OCI-LY1 (cell line): ENCODE data around the gene PDE3B.
"Not testable (repeated sequence)": the region's sequence is repeated elsewhere in the genome, so short reads cannot be mapped to it uniquely, and the experiment has no call there.

Experiments
- H2AFZ ChIP-seq: fragments of 200-600 bp; sonication (generic), shearing (Covaris generic); 2 replicates; pipeline ENCODE4 v1.6.0; 2014; ENCODE audit warnings: antibody characterized with exemption, mild to moderate bottlenecking, low read length
- H3F3A ChIP-seq: fragments of 200-600 bp; sonication (generic), shearing (Covaris generic); 2 replicates; pipeline ENCODE4 v1.6.0; 2014; ENCODE audit warnings: mild to moderate bottlenecking, antibody characterized with exemption, low read length, moderate library complexity; ENCODE audit not compliant: insufficient read depth
- H3K27ac ChIP-seq: fragments of 200-600 bp; sonication (generic); 2 replicates; pipeline ENCODE4 v1.5.1; 2014; ENCODE audit warnings: low read length, mixed run types, mild to moderate bottlenecking, low read depth; ENCODE audit not compliant: poor library complexity, severe bottlenecking
- H3K27me3 ChIP-seq: fragments of 200-600 bp; sonication (generic); 2 replicates; pipeline ENCODE4 v1.6.0; 2014; ENCODE audit warnings: antibody characterized with exemption, mild to moderate bottlenecking, low read length, moderate library complexity; ENCODE audit not compliant: insufficient read depth
- H3K36me3 ChIP-seq: fragments of 200-600 bp; sonication (generic); 2 replicates; pipeline ENCODE4 v1.6.1; 2014; ENCODE audit warnings: mild to moderate bottlenecking, antibody characterized with exemption, low read length, moderate library complexity, mixed read lengths; ENCODE audit not compliant: insufficient read depth
- H3K4me1 ChIP-seq: fragments of 200-600 bp; sonication (generic); 2 replicates; pipeline ENCODE4 v1.5.1; 2014; ENCODE audit warnings: mild to moderate bottlenecking, low read length, moderate library complexity; ENCODE audit not compliant: insufficient read depth, severe bottlenecking
- H3K4me2 ChIP-seq: fragments of 200-600 bp; sonication (generic), shearing (Covaris generic); 2 replicates; pipeline ENCODE4 v1.6.1; 2014; ENCODE audit warnings: low read length
- H3K4me3 ChIP-seq: fragments of 200-600 bp; sonication (generic); 2 replicates; pipeline ENCODE4 v1.5.1; 2014; ENCODE audit warnings: low read length, low read depth, mild to moderate bottlenecking, mixed read lengths; ENCODE audit not compliant: poor library complexity, severe bottlenecking
- H3K79me2 ChIP-seq: fragments of 200-600 bp; shearing (Covaris generic); 2 replicates; pipeline ENCODE4 v1.6.1; 2016; ENCODE audit warnings: mixed run types, low read length, mixed read lengths; ENCODE audit not compliant: insufficient read depth
- H3K9ac ChIP-seq: fragments of 200-600 bp; sonication (generic), shearing (Covaris generic); 2 replicates; pipeline ENCODE4 v1.6.1; 2014; ENCODE audit warnings: mild to moderate bottlenecking, low read length, mixed read lengths
- H3K9me2 ChIP-seq: fragments of 200-600 bp; sonication (generic), shearing (Covaris generic); 2 replicates; pipeline ENCODE4 v1.6.1; 2014; ENCODE audit warnings: low read depth, mild to moderate bottlenecking, low read length, mixed read lengths
- H3K9me3 ChIP-seq: fragments of 200-600 bp; shearing (Covaris generic); 2 replicates; pipeline ENCODE4 v1.6.1; 2014; ENCODE audit warnings: low read length, mixed read lengths
- H4K20me1 ChIP-seq: fragments of 200-600 bp; sonication (generic), shearing (Covaris generic); 2 replicates; pipeline ENCODE4 v1.6.0; 2016; ENCODE audit warnings: mild to moderate bottlenecking, low read length; ENCODE audit not compliant: insufficient read depth
- EZH2 ChIP-seq: fragments of 200-600 bp; sonication (generic), shearing (Covaris generic); IDR thresholded peaks from 2 replicates; pipeline ENCODE4 v1.8.0; 2017; ENCODE audit warnings: borderline replicate concordance, mixed run types, mild to moderate bottlenecking, antibody characterized with exemption, low read length, moderate library complexity, mixed read lengths
- TF ChIP-seq, protein P1 (sequence below): fragments of 200-600 bp; sonication (generic), shearing (Covaris generic); IDR thresholded peaks from 2 replicates; pipeline ENCODE4 v1.5.1; 2017; ENCODE audit warnings: mild to moderate bottlenecking, antibody characterized with exemption, low read length, moderate library complexity, mixed read lengths

The PDE3B gene

DNA sequence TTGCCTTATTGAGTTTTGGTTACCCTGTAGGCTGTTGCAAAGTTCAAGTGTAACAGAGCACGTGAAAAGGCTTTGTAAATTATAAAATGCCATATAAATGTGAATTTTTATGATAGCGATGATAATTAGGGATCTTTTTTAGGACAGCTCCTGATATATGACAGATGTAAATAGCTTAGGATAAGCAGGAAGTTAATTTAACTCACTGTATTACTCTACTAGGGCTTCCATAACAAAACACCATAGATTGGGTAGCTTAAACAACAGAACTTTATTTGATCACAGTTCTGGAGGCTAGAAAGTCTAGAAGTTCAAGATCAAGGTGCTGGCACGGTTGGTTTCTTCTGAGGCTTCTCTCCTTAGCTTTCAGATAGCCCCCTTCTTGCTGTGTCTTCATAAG lies 17.0 kb upstream of the PDE3B start:
- H3F3A ChIP-seq: no peaks in the 10 kb centered on the region
- no peak overlapping the region for H3K4me3 ChIP-seq
- no peak overlapping the region for H3K4me2 ChIP-seq
- no peaks in the 10 kb centered on the region for H3K9me2 ChIP-seq
- H3K4me1 ChIP-seq: peaks cover 20% of the 10 kb centered on the region
- no peaks in the 10 kb centered on the region for H3K79me2 ChIP-seq
- H3K27ac ChIP-seq: peak overlapping the region; percentile 65
- H4K20me1 ChIP-seq: no peaks in the 10 kb centered on the region
- no peak for TF ChIP-seq EZH2
- TF ChIP-seq, protein P1, sequence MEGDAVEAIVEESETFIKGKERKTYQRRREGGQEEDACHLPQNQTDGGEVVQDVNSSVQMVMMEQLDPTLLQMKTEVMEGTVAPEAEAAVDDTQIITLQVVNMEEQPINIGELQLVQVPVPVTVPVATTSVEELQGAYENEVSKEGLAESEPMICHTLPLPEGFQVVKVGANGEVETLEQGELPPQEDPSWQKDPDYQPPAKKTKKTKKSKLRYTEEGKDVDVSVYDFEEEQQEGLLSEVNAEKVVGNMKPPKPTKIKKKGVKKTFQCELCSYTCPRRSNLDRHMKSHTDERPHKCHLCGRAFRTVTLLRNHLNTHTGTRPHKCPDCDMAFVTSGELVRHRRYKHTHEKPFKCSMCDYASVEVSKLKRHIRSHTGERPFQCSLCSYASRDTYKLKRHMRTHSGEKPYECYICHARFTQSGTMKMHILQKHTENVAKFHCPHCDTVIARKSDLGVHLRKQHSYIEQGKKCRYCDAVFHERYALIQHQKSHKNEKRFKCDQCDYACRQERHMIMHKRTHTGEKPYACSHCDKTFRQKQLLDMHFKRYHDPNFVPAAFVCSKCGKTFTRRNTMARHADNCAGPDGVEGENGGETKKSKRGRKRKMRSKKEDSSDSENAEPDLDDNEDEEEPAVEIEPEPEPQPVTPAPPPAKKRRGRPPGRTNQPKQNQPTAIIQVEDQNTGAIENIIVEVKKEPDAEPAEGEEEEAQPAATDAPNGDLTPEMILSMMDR: no peak
- peak overlapping the region; percentile 87 for H2AFZ ChIP-seq
- H3K9me3 ChIP-seq: no peaks in the 10 kb centered on the region
- no peaks in the 10 kb centered on the region for H3K36me3 ChIP-seq
- no peak overlapping the region for H3K9ac ChIP-seq
- H3K27me3 ChIP-seq: no peaks in the 10 kb centered on the region

DNA sequence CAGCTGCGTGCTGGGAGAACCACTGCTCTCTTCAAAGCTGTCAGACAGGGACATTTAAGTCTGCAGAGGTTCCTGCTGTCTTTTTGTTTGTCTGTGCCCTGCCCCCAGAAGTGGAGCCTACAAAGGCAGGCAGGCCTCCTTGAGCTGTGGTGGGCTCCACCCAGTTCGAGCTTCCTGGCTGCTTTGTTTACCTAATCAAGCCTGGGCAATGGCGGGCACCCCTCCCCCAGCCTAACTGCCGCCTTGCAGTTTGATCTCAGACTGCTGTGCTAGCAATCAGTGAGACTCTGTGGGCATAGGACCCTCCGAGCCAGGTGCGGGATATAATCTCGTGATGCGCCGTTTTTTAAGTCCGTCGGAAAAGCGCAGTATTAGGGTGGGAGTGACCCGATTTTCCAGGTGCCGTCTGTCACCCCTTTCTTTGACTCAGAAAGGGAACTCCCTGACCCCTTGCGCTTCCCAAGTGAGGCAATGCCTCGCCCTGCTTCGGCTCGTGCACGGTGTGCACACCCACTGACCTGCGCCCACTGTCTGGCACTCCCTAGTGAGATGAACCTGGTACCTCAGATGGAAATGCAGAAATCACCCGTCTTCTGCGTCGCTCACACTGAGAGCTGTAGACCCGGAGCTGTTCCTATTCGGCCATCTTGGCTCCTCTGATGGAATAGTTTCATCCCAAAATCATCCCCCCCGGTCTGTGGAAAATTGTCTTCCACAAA lies 9.9 kb upstream of the PDE3B start:
- H3F3A ChIP-seq, H3K4me2 ChIP-seq, H4K20me1 ChIP-seq, H3K9me2 ChIP-seq, H2AFZ ChIP-seq, H3K4me3 ChIP-seq, H3K9me3 ChIP-seq, H3K27me3 ChIP-seq, H3K36me3 ChIP-seq, H3K9ac ChIP-seq, H3K27ac ChIP-seq, H3K79me2 ChIP-seq: not testable (repeated sequence)
- H3K4me1 ChIP-seq: peaks cover 20% of the 10 kb centered on the region

DNA sequence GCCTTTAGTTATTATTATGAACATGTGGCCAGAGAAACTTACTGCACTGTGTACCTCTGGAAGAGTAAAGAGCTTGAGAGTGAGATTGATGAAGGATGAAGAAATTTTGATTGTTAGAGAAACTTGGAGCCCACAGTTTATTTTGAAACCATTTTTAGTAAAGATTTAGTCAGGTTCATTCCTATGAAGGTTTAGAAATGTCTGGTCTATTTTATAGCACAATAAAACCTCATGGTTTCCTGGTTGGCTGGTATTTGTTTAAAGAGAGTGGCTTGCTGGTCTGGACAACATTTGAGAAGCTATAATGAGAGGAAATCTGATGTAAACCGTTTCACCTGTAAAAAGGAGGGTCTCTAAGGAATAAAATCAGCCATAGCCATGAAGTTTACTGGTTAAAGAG lies 8.8 kb upstream of the PDE3B start:
- TF ChIP-seq EZH2: no peak
- TF ChIP-seq, protein P1: no peak
- no peaks in the 10 kb centered on the region for H3K79me2 ChIP-seq
- H2AFZ ChIP-seq: no peak overlapping the region
- no peak overlapping the region for H3K4me3 ChIP-seq
- no peak overlapping the region for H3K9ac ChIP-seq
- no peaks in the 10 kb centered on the region for H3K9me2 ChIP-seq
- H3F3A ChIP-seq: no peaks in the 10 kb centered on the region
- H3K4me1 ChIP-seq: peaks cover 20% of the 10 kb centered on the region
- no peak overlapping the region for H3K27ac ChIP-seq
- H3K4me2 ChIP-seq: no peak overlapping the region
- no peaks in the 10 kb centered on the region for H3K9me3 ChIP-seq
- no peaks in the 10 kb centered on the region for H3K36me3 ChIP-seq
- H4K20me1 ChIP-seq: no peaks in the 10 kb centered on the region
- H3K27me3 ChIP-seq: no peaks in the 10 kb centered on the region

DNA sequence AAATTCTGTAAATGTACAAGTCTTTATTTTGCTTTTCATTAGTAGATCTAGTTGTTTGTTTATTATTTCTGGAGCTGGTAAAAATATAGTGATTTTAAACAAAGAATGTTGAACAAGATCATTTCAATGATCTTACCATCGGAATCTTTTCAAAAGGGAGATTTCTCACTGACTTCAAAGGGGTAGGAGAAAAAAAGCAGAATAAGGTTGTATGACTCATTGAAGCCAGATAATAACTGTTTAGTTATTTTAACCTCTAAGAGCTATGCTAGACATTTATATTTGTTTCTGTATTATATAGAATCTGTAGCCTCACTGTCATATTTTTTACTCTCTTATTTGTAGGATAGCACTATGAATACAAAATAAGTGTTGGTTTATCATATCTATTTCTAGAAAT lies 8.1 kb upstream of the PDE3B start:
- no peaks in the 10 kb centered on the region for H3K79me2 ChIP-seq
- no peak overlapping the region for H3K27ac ChIP-seq
- H3K9ac ChIP-seq: no peak overlapping the region
- no peak overlapping the region for H3K4me3 ChIP-seq
- no peaks in the 10 kb centered on the region for H3F3A ChIP-seq
- H3K9me3 ChIP-seq: no peaks in the 10 kb centered on the region
- no peak for TF ChIP-seq EZH2
- TF ChIP-seq, protein P1: no peak
- no peak overlapping the region for H3K4me2 ChIP-seq
- H2AFZ ChIP-seq: no peak overlapping the region
- H3K4me1 ChIP-seq: peaks cover 20% of the 10 kb centered on the region
- H3K9me2 ChIP-seq: no peaks in the 10 kb centered on the region
- H4K20me1 ChIP-seq: no peaks in the 10 kb centered on the region
- no peaks in the 10 kb centered on the region for H3K36me3 ChIP-seq
- H3K27me3 ChIP-seq: no peaks in the 10 kb centered on the region
